Osteoblast (primary cell): ENCODE data around the gene POGLUT3. TPM values are rescaled to one million over a fixed set of nuclear protein-coding genes. Genes with fewer than 3 reads are reported as not detected.

Experiments
- DNase-seq: peaks from one replicate; pipeline ENCODE4 v3.0.0; 2011; ENCODE audit warnings: low spot score, mixed read lengths; ENCODE audit not compliant: insufficient read length; ENCODE audit errors: missing footprints
- H2AFZ ChIP-seq: 2 replicates; pipeline ENCODE4 v1.6.0; 2011; ENCODE audit warnings: mild to moderate bottlenecking, low read length
- H3K27ac ChIP-seq: 2 replicates; pipeline ENCODE4 v1.5.1; 2011; ENCODE audit warnings: mild to moderate bottlenecking, low read depth, low read length, moderate library complexity
- H3K27me3 ChIP-seq: 2 replicates; pipeline ENCODE4 v1.6.0; 2012; ENCODE audit warnings: mild to moderate bottlenecking, control low read depth, inconsistent platforms, low read length, moderate library complexity; ENCODE audit not compliant: insufficient read depth
- H3K36me3 ChIP-seq: 2 replicates; pipeline ENCODE4 v1.5.1; 2011; ENCODE audit warnings: mild to moderate bottlenecking, low read length, control low read depth, moderate library complexity; ENCODE audit not compliant: insufficient read depth
- H3K4me1 ChIP-seq: 2 replicates; pipeline ENCODE4 v1.5.1; 2011; ENCODE audit warnings: mild to moderate bottlenecking, low read length, control low read depth, moderate library complexity; ENCODE audit not compliant: insufficient read depth
- H3K4me2 ChIP-seq: 2 replicates; pipeline ENCODE4 v1.6.0; 2011; ENCODE audit warnings: mild to moderate bottlenecking, low read length; ENCODE audit not compliant: insufficient read depth
- H3K4me3 ChIP-seq: fragments of 200-600 bp; sonication (generic); 3 replicates; pipeline ENCODE4 v1.5.1; 2012; ENCODE audit warnings: mild to moderate bottlenecking, low read length, inconsistent platforms; ENCODE audit not compliant: insufficient read depth
- H3K79me2 ChIP-seq: 2 replicates; pipeline ENCODE4 v1.6.0; 2012; ENCODE audit warnings: mild to moderate bottlenecking, low read length, control low read depth, inconsistent platforms; ENCODE audit not compliant: insufficient read depth
- H3K9me3 ChIP-seq: 2 replicates; pipeline ENCODE4 v1.5.1; 2011; ENCODE audit warnings: low read depth, low read length, control low read depth
- H4K20me1 ChIP-seq: 2 replicates; pipeline ENCODE4 v1.6.0; 2012; ENCODE audit warnings: mild to moderate bottlenecking, low read length, control low read depth; ENCODE audit not compliant: insufficient read depth
- CTCF ChIP-seq: IDR thresholded peaks from 2 replicates; pipeline ENCODE4 v1.5.1; 2011; ENCODE audit warnings: mild to moderate bottlenecking, low read depth, low read length, moderate library complexity; ENCODE audit errors: extremely low read depth
- total RNA-seq: library from RNA; depleted of rRNA; stranded (reverse); fragments of >200 nt; gene quantifications from 2 replicates; pipeline ENCODE4 v1.2.3, GENCODE V29; 2012

Gene POGLUT3
- total RNA-seq, 1 donor, result 29.0 TPM

- TF ChIP-seq CTCF, result no peak
- no peaks in the 10 kb centered on the region for H4K20me1 ChIP-seq
- no peaks in the 10 kb centered on the region for H3K9me3 ChIP-seq
Observed at GRCh38 chr11:108497317-108498045, 703 bp downstream of the POGLUT3 start.

GRCh38 chr11:108496643-108497256, 1.4 kb downstream of the POGLUT3 start:
- peak; percentile 81 for DNase-seq
- no peaks in the 10 kb centered on the region for H3K27me3 ChIP-seq
- TF ChIP-seq CTCF, result no peak

More at GRCh38 chr11:108497317-108498045, 703 bp downstream of the POGLUT3 start:
- Histone ChIP-seq H3K79me2 (peaks cover 29% of the 10 kb centered on the region), H3K36me3 (no peaks in the 10 kb centered on the region), H3K4me2 (peak overlapping the region; percentile 70), H3K4me1 (peaks cover 2% of the 10 kb centered on the region), H3K27ac (peak overlapping the region; percentile 91), H3K4me3 (peak overlapping the region; percentile 78), H2AFZ (peak overlapping the region; percentile 89), H3K27me3 (no peaks in the 10 kb centered on the region)
- peak; percentile 98 for DNase-seq

DNA sequence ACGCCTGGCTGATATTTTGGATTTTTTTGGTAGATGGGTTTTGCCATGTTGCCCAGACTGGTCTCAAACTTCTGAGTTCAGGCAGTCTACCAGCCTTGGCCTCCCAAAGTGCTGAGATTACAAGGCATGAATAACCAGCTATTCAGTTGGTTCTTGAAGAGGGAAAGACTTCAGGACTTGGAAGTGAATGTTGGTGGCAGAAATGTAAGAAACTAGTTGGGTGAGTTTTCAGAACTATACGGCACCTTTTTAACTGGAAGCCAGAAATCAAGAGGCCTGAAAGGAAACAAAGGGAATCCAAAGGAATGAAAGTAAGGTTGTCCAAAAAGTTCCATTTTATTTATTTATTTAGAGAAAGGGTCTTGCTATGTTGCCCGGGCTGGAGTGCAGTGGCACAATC, 2.9 kb downstream of the POGLUT3 start:
- Histone ChIP-seq H2AFZ (no peak overlapping the region), H4K20me1 (no peaks in the 10 kb centered on the region), H3K27me3 (no peaks in the 10 kb centered on the region), H3K4me2 (no peak overlapping the region), H3K36me3 (no peaks in the 10 kb centered on the region), H3K4me1 (peaks cover 2% of the 10 kb centered on the region), H3K79me2 (peaks cover 35% of the 10 kb centered on the region), H3K27ac (no peak overlapping the region), H3K9me3 (no peaks in the 10 kb centered on the region), H3K4me3 (no peak overlapping the region)
- DNase-seq, result no peak
- TF ChIP-seq CTCF, result no peak

More at GRCh38 chr11:108496643-108497256, 1.4 kb downstream of the POGLUT3 start:
- H4K20me1 ChIP-seq, result no peaks in the 10 kb centered on the region
- H3K27ac ChIP-seq, result peak overlapping the region; percentile 91
- H3K36me3 ChIP-seq, result no peaks in the 10 kb centered on the region
- peak overlapping the region; percentile 89 for H2AFZ ChIP-seq
- no peaks in the 10 kb centered on the region for H3K9me3 ChIP-seq
- peaks cover 2% of the 10 kb centered on the region for H3K4me1 ChIP-seq
- peak overlapping the region; percentile 70 for H3K4me2 ChIP-seq
- peak overlapping the region; percentile 78 for H3K4me3 ChIP-seq
- peaks cover 34% of the 10 kb centered on the region for H3K79me2 ChIP-seq

DNA sequence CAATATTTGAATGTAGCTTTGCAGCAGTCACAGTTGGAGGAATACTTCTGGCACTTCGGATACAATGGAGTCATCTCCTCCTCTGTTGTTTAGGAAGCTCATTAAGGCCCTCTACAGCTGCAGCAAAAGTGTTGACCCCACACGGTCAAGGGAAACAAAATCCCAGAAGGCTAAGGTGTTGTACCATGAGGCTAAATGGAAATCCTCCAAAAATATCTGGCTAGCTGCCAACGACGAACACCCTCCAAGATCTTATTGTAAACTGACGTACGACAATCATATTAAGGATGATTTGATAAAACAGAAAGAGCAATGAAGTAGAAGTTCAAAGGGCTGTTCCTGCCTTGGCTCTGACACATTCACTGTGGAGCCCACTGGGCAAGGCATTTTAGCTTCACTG, 4.0 kb downstream of the POGLUT3 start:
- TF ChIP-seq CTCF, result no peak
- Histone ChIP-seq H3K4me1 (peaks cover 2% of the 10 kb centered on the region), H3K79me2 (peaks cover 35% of the 10 kb centered on the region)

More for the DNA sequence above, 4.0 kb downstream of the POGLUT3 start:
- Histone ChIP-seq H2AFZ (no peak overlapping the region), H3K27ac (no peak overlapping the region), H4K20me1 (no peaks in the 10 kb centered on the region), H3K4me2 (no peak overlapping the region), H3K27me3 (no peaks in the 10 kb centered on the region), H3K9me3 (no peaks in the 10 kb centered on the region), H3K4me3 (no peak overlapping the region), H3K36me3 (no peaks in the 10 kb centered on the region)
- DNase-seq, result no peak
